NCI-H526 (cell line): ENCODE measurements around the gene CCR7.

Experiments
- DNase-seq, 2 experiments: peaks; one replicate each; lab custom pipeline; 2025; lab: John Stamatoyannopoulos, UW

The CCR7 gene

DNA sequence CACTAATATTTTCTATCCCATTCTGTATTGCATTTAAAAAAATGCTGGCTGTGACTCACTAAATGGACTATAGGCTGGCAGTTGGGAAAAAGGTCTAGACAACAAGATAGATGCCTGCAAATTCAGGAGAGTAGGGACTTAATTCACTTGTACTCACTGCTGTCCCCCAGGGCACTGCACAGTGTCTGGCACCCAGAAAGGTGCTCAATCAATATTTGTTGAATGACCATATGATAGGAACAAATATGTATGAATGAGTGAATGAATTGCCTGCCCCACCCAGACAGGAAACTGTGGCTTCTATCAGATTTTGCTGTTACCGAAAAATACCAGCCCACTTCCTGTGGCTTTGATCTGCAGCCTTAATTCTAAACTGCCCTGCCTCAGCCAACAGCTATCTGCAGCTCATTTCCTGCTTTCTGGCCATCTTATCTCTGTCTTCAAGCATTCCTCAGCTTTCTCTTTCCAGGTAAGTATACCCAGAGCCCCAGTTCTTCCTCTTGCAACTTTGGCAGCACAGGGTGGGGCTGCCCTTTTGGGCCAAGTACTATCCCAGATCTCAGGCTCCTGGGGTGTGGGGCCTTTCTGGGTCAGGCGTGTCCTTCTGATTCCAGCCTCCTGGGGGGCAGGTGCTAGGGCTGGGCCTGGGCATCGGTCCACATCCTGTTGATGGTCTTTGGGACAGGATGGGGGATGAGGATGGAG is 48.5 kb downstream of the CCR7 start:
- no peak for DNase-seq

DNA sequence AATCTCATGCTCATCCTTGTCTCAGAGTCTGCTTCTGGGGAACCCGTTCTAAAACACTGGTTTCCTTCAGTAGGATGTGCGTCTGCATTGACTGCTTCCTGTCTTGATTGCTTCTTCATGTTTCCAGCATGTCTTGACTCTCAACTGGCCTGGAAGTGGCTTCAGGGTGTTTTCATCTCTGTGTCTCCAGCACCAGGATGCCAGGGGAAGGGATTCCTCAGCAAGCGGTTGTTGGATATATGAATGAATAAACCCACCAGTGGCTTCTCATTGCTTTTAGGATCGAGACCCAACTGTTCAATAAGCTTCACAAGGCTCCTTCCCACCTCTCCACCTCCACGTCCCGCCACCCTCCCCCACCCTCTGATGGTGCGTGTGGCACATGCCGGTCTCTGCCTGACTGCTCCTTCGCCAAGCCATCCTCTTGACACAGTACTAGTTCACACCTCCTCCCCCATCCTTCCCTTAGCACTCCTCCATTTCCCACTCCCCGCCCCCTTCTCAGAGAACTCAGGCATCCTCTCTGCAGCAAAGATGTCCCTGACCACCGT is 49.7 kb downstream of the CCR7 start:
- no peak for DNase-seq

DNA sequence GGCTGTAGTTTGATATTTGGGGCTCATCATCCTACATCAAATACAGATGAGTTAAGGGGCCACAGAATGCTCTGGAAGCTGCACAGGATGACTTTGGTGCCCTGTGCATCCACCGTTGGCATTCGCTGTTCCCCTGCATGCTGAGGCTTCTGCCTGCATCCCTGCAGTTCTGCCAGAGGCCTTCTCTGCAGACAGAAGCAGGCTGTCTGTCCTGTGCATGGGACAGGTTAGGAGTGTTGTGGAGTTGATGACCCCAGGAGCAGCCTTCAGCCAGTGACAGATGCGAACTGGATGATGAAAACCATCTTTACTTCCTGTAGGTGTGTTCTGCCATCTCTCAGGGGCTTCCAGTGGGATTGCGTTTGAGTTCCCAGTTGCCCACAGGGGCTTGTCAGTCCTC is 50.3 kb downstream of the CCR7 start:
- no peak for DNase-seq

DNA sequence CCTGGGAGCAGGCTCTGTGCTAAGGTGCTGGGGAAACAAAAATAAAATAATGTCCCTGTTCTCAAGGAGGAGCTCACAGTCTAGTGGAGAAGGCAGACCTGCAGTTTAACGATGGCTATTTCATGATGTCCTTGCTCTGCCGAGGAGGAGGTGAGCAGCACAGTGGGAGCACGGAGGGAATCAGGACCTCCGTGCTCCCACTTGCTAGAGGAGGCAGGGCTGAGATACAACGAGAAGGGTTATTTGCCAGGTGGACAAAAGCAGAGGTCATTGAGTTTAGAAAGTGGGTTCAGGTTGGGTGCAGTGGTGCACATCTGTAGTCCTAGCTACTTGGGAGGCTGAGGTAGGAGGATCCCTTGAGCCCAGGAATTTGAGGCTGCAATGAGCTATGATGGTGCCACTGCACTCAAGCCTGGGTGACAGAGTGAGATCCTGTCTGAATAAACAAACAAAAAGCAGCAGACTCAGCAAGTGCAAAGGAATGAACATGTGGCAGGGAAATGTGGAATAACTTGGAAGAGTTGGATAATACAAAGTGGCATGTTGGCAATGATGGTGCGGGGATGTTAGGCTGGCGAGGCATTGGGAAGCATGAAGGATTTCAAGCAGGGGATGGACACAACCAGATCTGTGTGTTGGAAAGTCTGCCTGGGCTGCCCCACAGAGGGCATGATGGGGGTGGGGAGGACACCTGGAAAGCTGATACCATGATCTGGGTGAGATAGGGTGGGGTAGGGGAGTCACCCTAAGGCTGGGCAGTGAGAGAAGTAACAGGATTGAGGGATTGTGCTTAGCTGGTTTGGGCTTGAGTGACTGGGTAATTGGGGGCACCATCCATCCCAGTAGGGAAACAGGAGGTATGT is 51.0 kb downstream of the CCR7 start:
- no peak for DNase-seq

DNA sequence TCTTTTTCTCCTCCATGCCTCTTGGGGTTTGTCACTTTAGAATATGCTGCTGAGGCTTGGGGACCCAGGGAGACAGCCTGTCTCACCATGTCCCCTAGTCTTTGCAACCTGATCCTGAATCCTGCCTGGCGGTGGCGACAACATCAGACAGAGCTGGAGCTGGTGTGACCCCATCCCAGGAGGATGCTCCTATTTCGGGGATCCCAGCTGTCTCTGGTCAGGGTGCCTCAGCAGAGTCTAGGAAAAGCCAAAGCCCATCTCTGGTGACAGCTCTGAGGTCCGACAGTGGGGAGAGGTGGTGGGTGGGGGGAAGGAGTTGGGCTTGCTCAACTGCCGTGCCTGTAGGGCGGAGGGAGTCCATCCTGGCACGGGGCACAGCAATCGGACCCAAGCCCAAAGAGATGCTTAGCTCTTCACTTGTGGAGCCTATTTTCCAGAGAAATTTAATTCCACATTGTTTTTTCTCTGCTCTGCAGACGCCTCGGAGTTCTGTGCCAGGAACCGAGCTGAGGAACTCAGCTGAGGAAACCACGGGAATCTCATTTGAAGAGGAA is 53.5 kb downstream of the CCR7 start:
- no peak for DNase-seq

DNA sequence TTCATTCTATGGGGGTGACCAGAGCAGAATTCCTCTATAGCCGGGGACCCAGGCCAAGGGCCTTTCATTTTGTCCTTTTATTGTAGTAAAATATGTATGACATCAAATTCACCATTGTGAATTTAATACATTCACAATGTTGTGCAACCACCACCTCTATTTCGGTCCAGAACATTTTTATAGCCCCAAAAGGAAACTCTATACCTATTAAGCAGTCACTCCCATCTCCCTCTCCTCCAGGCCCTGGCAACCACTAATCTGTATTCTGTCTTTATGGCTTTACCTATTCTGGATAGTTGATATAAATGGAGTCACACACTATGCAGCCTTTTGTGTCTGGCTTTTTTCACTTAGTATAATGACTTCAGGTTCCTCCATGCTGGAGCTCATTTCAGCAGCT is 54.1 kb downstream of the CCR7 start:
- no peak for DNase-seq

DNA sequence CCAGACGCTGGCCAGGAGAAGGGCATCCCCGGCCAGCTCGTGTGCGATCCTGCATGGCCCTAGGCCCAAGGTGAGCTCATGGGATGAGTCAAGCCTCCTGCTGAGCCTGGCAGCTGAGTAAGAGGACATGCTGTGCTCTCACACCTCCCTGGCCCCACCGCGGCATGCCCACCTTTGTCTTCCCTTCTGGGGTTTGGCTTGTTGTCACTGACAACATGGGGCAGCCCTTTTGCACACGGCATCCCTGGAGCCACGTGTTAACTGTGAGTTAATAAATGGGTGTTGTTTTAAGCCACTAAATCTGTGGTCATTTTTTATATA is 55.0 kb downstream of the CCR7 start:
- DNase-seq: no peak

DNA sequence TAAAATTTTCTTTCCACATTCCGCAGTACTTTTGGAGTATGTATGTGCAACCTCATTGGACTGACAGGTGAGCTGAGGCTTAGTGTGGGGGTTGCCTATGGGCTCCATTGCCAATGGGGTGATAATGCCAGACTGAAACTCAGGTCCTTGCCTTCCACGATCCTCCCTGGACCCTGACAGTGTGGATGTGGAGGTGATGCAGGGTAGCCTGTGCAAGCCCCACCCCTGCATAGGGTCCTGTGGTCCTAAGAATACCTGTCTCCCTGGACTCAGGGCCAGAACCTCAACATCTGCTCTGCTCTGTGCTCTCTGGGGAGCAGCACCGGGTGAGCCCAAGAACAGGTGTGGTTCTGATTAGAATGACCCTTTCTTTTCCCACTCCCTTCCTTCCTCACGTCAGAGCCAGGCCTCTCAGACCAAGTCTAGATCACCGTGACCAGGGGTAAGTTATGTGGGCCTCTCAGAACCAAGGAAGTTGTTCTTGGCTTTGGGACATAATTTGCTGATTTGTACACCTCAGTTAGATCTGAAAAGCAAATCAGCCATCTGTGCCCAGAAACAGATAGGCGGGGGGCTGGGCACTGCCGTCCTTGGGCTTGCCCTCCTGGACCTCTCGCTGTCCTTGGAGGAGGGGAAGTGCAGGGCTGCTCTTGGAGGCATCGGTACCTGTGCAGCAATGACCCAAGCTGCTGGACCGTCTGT is 55.5 kb downstream of the CCR7 start:
- DNase-seq: no peak

DNA sequence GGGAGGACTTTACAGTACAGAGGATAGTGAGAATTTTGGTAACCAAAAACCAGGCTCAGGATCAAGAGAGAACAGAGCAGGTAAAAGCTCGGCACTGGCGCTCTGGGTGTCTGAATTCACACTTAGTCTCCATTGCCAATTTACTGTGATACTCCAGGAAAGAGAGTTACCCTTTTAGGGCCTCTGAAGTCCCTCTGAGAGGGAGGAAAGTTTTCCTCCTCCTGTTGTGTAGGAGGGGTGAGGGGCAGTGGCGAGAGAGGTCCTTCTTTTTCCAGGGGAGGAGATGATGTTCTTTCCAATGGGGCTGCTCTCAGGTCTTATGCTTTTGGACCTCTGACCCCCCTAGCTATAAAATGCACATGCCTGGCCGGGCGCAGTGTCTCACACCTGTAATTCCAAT is 58.5 kb downstream of the CCR7 start:
- no peak for DNase-seq
